ENCODE data around the gene SPTBN1.

GRCh38 chr2:54471221-54471711 is 15.1 kb downstream of the SPTBN1 start:
- no peak for TF ChIP-seq SUZ12 (IDR thresholded peaks at IDR 0.05; ENCODE audit: extremely low read depth, insufficient read depth, insufficient read length)
- TF ChIP-seq YY1 (IDR thresholded peaks at IDR 0.05; ENCODE audit: insufficient read depth, insufficient read length) = no peak
- TF ChIP-seq ZNF274 (IDR thresholded peaks at IDR 0.05; ENCODE audit: low read depth, low read length) = no peak
